Neural cell (in vitro differentiated cells): Measurements from ENCODE around the gene SLC13A3. TPM values are rescaled to one million over a fixed set of nuclear protein-coding genes. Genes with fewer than 3 reads are reported as not detected.

Source experiments
- H2AFZ ChIP-seq: fragments of 200-600, 300-800 bp; sonication (generic), shearing (Covaris generic); 2 replicates; pipeline ENCODE4 v1.6.0; 2014; ENCODE audit warnings: low read depth, mild to moderate bottlenecking, antibody characterized with exemption, low read length, moderate library complexity
- H3F3A ChIP-seq: fragments of 200-600 bp; shearing (Covaris generic); 2 replicates; pipeline ENCODE4 v1.6.1; 2016; ENCODE audit warnings: mild to moderate bottlenecking, moderate library complexity, mixed read lengths, antibody characterized with exemption, low read length; ENCODE audit not compliant: insufficient read depth, poor library complexity, severe bottlenecking
- H3K27ac ChIP-seq: fragments of 200-600, 300-800 bp; sonication (generic), shearing (Covaris generic); 2 replicates; pipeline ENCODE4 v1.5.1; 2014; ENCODE audit warnings: mild to moderate bottlenecking, low read length, moderate library complexity
- H3K27me3 ChIP-seq: fragments of 300-800, 200-600 bp; sonication (generic), shearing (Covaris generic); 2 replicates; pipeline ENCODE4 v1.6.0; 2014; ENCODE audit warnings: mild to moderate bottlenecking, low read depth, low read length, moderate library complexity; ENCODE audit not compliant: insufficient read depth
- H3K36me3 ChIP-seq: fragments of 300-800, 200-600 bp; sonication (generic), shearing (Covaris generic); 2 replicates; pipeline ENCODE4 v1.5.1; 2014; ENCODE audit warnings: mild to moderate bottlenecking, antibody characterized with exemption, low read length, moderate library complexity; ENCODE audit not compliant: insufficient read depth
- H3K4me2 ChIP-seq: fragments of 300-800, 200-600 bp; sonication (generic), shearing (Covaris generic); 2 replicates; pipeline ENCODE4 v1.6.0; 2014; ENCODE audit warnings: mild to moderate bottlenecking, low read length
- H3K4me3 ChIP-seq: fragments of 300-800, 200-600 bp; sonication (generic), shearing (Covaris generic); 2 replicates; pipeline ENCODE4 v1.5.1; 2014; ENCODE audit warnings: mild to moderate bottlenecking, low read length, moderate library complexity
- H3K79me2 ChIP-seq: fragments of 200-600 bp; shearing (Covaris generic); replicated peaks from 2 replicates; pipeline ENCODE4 v1.6.0; 2014; ENCODE audit warnings: mild to moderate bottlenecking, low read length, moderate library complexity; ENCODE audit not compliant: insufficient read depth
- H3K9ac ChIP-seq: fragments of 300-800, 200-600 bp; sonication (generic), shearing (Covaris generic); 2 replicates; pipeline ENCODE4 v1.6.1; 2016; ENCODE audit warnings: mild to moderate bottlenecking, low read length, mixed read lengths
- H3K9me2 ChIP-seq: fragments of 200-600 bp; shearing (Covaris generic); 2 replicates; pipeline ENCODE4 v1.6.1; 2016; ENCODE audit warnings: mild to moderate bottlenecking, low read length, mixed read lengths; ENCODE audit not compliant: insufficient read depth
- H3K9me3 ChIP-seq: fragments of 200-600, 300-800 bp; sonication (generic), shearing (Covaris generic); 2 replicates; pipeline ENCODE4 v1.6.1; 2016; ENCODE audit warnings: mild to moderate bottlenecking, mixed run types, low read length, moderate library complexity, mixed read lengths
- H4K20me1 ChIP-seq: fragments of 200-600 bp; shearing (Covaris generic); 2 replicates; pipeline ENCODE4 v1.6.1; 2016; ENCODE audit warnings: mild to moderate bottlenecking, mixed run types; ENCODE audit not compliant: insufficient read depth
- CTCF ChIP-seq: fragments of 450-650 bp; IDR thresholded peaks from 2 replicates; pipeline ENCODE4 v1.5.1; 2014; ENCODE audit warnings: antibody characterized with exemption, mild to moderate bottlenecking, moderate library complexity; ENCODE audit not compliant: poor library complexity, severe bottlenecking
- EP300 ChIP-seq: fragments of 450-650 bp; conservative IDR thresholded peaks from 2 replicates; pipeline ENCODE4 v1.6.1; 2014; ENCODE audit warnings: antibody characterized with exemption, mild to moderate bottlenecking, moderate library complexity; ENCODE audit not compliant: poor library complexity, severe bottlenecking
- EZH2 ChIP-seq: fragments of 200-600, 300-800 bp; shearing (Covaris generic), sonication (generic); IDR thresholded peaks from 2 replicates; pipeline ENCODE4 v1.6.1; 2014; ENCODE audit warnings: antibody characterized with exemption, low read length, borderline replicate concordance, mild to moderate bottlenecking; ENCODE audit not compliant: insufficient read depth, poor library complexity, severe bottlenecking
- MXI1 ChIP-seq: fragments of 450-650 bp; conservative IDR thresholded peaks from 2 replicates; pipeline ENCODE4 v1.6.1; 2014; ENCODE audit warnings: antibody characterized with exemption, mild to moderate bottlenecking; ENCODE audit not compliant: poor library complexity, severe bottlenecking
- POLR2AphosphoS5 ChIP-seq: IDR thresholded peaks from 2 replicates; pipeline ENCODE4 v1.6.1; 2012
- RAD21 ChIP-seq: fragments of 450-650 bp; conservative IDR thresholded peaks from 2 replicates; pipeline ENCODE4 v1.6.1; 2014; ENCODE audit warnings: antibody characterized with exemption, mild to moderate bottlenecking, moderate library complexity
- REST ChIP-seq: IDR thresholded peaks from 2 replicates; pipeline ENCODE4 v1.6.1; 2012; ENCODE audit warnings: borderline replicate concordance
- SMC3 ChIP-seq: fragments of 450-650 bp; conservative IDR thresholded peaks from 2 replicates; pipeline ENCODE4 v1.6.1; 2014; ENCODE audit warnings: antibody characterized with exemption, mild to moderate bottlenecking, moderate library complexity; ENCODE audit not compliant: poor library complexity
- TAF1 ChIP-seq: IDR thresholded peaks from 2 replicates; pipeline ENCODE4 v1.6.1; 2012; ENCODE audit warnings: low read depth
- polyA plus RNA-seq: library from polyadenylated mRNA; depleted of rRNA; stranded (reverse); fragments of >200 nt; gene quantifications from 2 replicates; pipeline ENCODE4 v1.2.3, GENCODE V29; 2014

The SLC13A3 gene
- polyA plus RNA-seq, 1 donor from 2014 or later: 5.5 TPM

GRCh38 chr20:46700481-46700880 lies 49.2 kb upstream of the SLC13A3 start:
- H3K27me3 ChIP-seq: no peaks in the 10 kb centered on the region
- no peak overlapping the region for H3K27ac ChIP-seq
- no peak overlapping the region for H3K9ac ChIP-seq
- H3K79me2 ChIP-seq: no peaks in the 10 kb centered on the region
- no peak overlapping the region for H3K4me2 ChIP-seq
- H4K20me1 ChIP-seq: no peaks in the 10 kb centered on the region
- H2AFZ ChIP-seq: no peak overlapping the region
- H3K4me3 ChIP-seq: no peak overlapping the region
- no peaks in the 10 kb centered on the region for H3K36me3 ChIP-seq
- TF ChIP-seq MXI1: no peak
- no peak for TF ChIP-seq SMC3
- no peak for TF ChIP-seq POLR2AphosphoS5
- TF ChIP-seq TAF1: no peak
- TF ChIP-seq EP300: no peak
- no peak for TF ChIP-seq EZH2
- TF ChIP-seq REST: no peak
- H3K9me2 ChIP-seq: no peaks in the 10 kb centered on the region
- H3K9me3 ChIP-seq: no peaks in the 10 kb centered on the region
- H3F3A ChIP-seq: no peaks in the 10 kb centered on the region

- Histone ChIP-seq H3K36me3 (no peaks in the 10 kb centered on the region), H2AFZ (no peak overlapping the region), H3K9me3 (no peaks in the 10 kb centered on the region), H3K27me3 (no peaks in the 10 kb centered on the region), H3K27ac (no peak overlapping the region), H3K79me2 (no peaks in the 10 kb centered on the region), H4K20me1 (no peaks in the 10 kb centered on the region), H3K9ac (no peak overlapping the region), H3K9me2 (no peaks in the 10 kb centered on the region), H3K4me3 (no peak overlapping the region), H3F3A (no peaks in the 10 kb centered on the region), H3K4me2 (no peak overlapping the region)
- TF ChIP-seq RAD21 (no peak), TAF1 (no peak)
Observed at GRCh38 chr20:46699651-46700359, 48.5 kb upstream of the SLC13A3 start.

GRCh38 chr20:46698788-46699187 lies 47.5 kb upstream of the SLC13A3 start:
- Histone ChIP-seq H4K20me1 (no peaks in the 10 kb centered on the region), H3K9me2 (no peaks in the 10 kb centered on the region), H3K9me3 (no peaks in the 10 kb centered on the region), H3K36me3 (no peaks in the 10 kb centered on the region), H3K4me2 (no peak overlapping the region), H3K4me3 (no peak overlapping the region), H3K9ac (no peak overlapping the region), H3K27me3 (no peaks in the 10 kb centered on the region), H2AFZ (no peak overlapping the region), H3F3A (no peaks in the 10 kb centered on the region), H3K27ac (no peak overlapping the region), H3K79me2 (no peaks in the 10 kb centered on the region)
- no peak for TF ChIP-seq RAD21
- TF ChIP-seq CTCF: no peak
- no peak for TF ChIP-seq TAF1
- TF ChIP-seq MXI1: no peak
- TF ChIP-seq SMC3: no peak
- no peak for TF ChIP-seq POLR2AphosphoS5
